ENCODE measurements around the gene DISC1.

The DISC1 gene

GRCh38 chr1:231799363-231799986 lies 172.9 kb downstream of the DISC1 start:
- Histone ChIP-seq H3K9ac (ENCODE audit: low read depth in 1 of 2, low read length in 2 of 2) (no peak overlapping the region), H3K36me3 (ENCODE audit: control insufficient read depth in 1 of 2, insufficient read depth in 2 of 2, low read length in 2 of 2) (no peaks in the 10 kb centered on the region), H3K4me3 (ENCODE audit: low read depth in 1 of 2, low read length in 2 of 2) (no peak overlapping the region), H3K4me1 (ENCODE audit: control insufficient read depth in 1 of 2, insufficient read depth in 2 of 2, low read length in 2 of 2) (no peaks in the 10 kb centered on the region), H3K27ac (ENCODE audit: low read depth, low read length) (no peak overlapping the region), H3K27me3 (ENCODE audit: control insufficient read depth in 1 of 2, insufficient read depth in 2 of 2, low read length in 2 of 2) (no peaks in the 10 kb centered on the region), H3K9me3 (ENCODE audit: control insufficient read depth in 1 of 2, low read length in 2 of 2) (no peaks in the 10 kb centered on the region)

GRCh38 chr1:231800108-231800507 lies 173.5 kb downstream of the DISC1 start:
- no peaks in the 10 kb centered on the region for H3K4me1 ChIP-seq (ENCODE audit: control insufficient read depth in 1 of 2, insufficient read depth in 2 of 2, low read length in 2 of 2)
- H3K9me3 ChIP-seq (ENCODE audit: control insufficient read depth in 1 of 2, low read length in 2 of 2) = no peaks in the 10 kb centered on the region
- no peak overlapping the region for H3K27ac ChIP-seq (ENCODE audit: low read depth, low read length)
- no peak overlapping the region for H3K9ac ChIP-seq (ENCODE audit: low read depth in 1 of 2, low read length in 2 of 2)
- no peaks in the 10 kb centered on the region for H3K36me3 ChIP-seq (ENCODE audit: control insufficient read depth in 1 of 2, insufficient read depth in 2 of 2, low read length in 2 of 2)
- H3K27me3 ChIP-seq (ENCODE audit: control insufficient read depth in 1 of 2, insufficient read depth in 2 of 2, low read length in 2 of 2) = no peaks in the 10 kb centered on the region
- no peak overlapping the region for H3K4me3 ChIP-seq (ENCODE audit: low read depth in 1 of 2, low read length in 2 of 2)

DNA sequence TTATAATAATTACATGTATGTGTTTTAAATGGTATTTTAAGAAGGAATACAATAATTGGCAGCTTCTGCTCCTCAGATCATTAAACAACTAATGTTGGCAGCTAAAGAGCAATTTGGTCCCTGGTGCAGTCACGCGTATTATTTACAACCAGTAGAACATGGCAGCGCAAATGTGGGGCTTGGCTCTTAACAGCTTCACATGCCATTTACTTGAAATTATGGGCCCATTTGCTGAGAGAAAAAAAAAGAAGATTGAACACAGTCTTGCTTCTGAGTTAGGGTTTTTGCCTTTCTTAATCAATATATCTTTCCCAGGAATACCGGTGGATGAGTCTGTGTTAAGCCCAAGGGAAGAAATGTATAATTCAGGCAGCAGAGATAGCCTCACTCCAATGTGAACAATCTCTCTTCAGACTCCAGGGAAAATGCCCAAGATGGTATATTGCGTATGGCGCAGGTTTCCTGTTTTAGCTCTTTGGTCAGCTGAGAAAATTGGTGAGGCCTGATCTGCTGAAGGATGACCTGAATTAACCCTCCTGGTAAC lies 174.5 kb downstream of the DISC1 start:
- no peaks in the 10 kb centered on the region for H3K36me3 ChIP-seq (ENCODE audit: control insufficient read depth in 1 of 2, insufficient read depth in 2 of 2, low read length in 2 of 2)
- no peaks in the 10 kb centered on the region for H3K9me3 ChIP-seq (ENCODE audit: control insufficient read depth in 1 of 2, low read length in 2 of 2)
- H3K9ac ChIP-seq (ENCODE audit: low read depth in 1 of 2, low read length in 2 of 2) = no peak overlapping the region
- no peaks in the 10 kb centered on the region for H3K4me1 ChIP-seq (ENCODE audit: control insufficient read depth in 1 of 2, insufficient read depth in 2 of 2, low read length in 2 of 2)
- H3K4me3 ChIP-seq (ENCODE audit: low read depth in 1 of 2, low read length in 2 of 2) = no peak overlapping the region
- H3K27me3 ChIP-seq (ENCODE audit: control insufficient read depth in 1 of 2, insufficient read depth in 2 of 2, low read length in 2 of 2) = no peaks in the 10 kb centered on the region
- H3K27ac ChIP-seq (ENCODE audit: low read depth, low read length) = no peak overlapping the region

DNA sequence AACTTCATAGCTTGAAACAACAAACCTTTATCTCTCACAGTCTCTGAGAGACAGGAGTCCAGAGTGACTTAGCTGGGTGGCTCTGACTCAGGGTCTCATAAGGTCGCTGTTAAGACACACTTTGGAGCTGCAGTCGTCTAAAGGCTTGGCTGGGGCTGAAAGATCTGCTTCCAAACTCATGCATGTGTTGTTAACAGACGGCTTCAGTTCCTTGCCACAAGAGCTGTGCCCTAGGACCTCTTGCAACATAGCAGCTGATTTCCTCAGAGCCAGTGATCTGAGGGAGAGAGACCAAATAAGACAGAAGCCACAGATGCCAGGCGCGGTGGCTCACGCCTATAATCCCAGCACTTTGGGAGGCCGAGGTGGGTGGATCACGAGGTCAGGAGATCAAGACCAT lies 176.8 kb downstream of the DISC1 start:
- H3K4me3 ChIP-seq (ENCODE audit: low read depth in 1 of 2, low read length in 2 of 2) = no peak overlapping the region
- H3K27ac ChIP-seq (ENCODE audit: low read depth, low read length) = no peak overlapping the region
- H3K36me3 ChIP-seq (ENCODE audit: control insufficient read depth in 1 of 2, insufficient read depth in 2 of 2, low read length in 2 of 2) = no peaks in the 10 kb centered on the region
- no peaks in the 10 kb centered on the region for H3K27me3 ChIP-seq (ENCODE audit: control insufficient read depth in 1 of 2, insufficient read depth in 2 of 2, low read length in 2 of 2)
- no peaks in the 10 kb centered on the region for H3K4me1 ChIP-seq (ENCODE audit: control insufficient read depth in 1 of 2, insufficient read depth in 2 of 2, low read length in 2 of 2)
- no peak overlapping the region for H3K9ac ChIP-seq (ENCODE audit: low read depth in 1 of 2, low read length in 2 of 2)
- H3K9me3 ChIP-seq (ENCODE audit: control insufficient read depth in 1 of 2, low read length in 2 of 2) = no peaks in the 10 kb centered on the region

DNA sequence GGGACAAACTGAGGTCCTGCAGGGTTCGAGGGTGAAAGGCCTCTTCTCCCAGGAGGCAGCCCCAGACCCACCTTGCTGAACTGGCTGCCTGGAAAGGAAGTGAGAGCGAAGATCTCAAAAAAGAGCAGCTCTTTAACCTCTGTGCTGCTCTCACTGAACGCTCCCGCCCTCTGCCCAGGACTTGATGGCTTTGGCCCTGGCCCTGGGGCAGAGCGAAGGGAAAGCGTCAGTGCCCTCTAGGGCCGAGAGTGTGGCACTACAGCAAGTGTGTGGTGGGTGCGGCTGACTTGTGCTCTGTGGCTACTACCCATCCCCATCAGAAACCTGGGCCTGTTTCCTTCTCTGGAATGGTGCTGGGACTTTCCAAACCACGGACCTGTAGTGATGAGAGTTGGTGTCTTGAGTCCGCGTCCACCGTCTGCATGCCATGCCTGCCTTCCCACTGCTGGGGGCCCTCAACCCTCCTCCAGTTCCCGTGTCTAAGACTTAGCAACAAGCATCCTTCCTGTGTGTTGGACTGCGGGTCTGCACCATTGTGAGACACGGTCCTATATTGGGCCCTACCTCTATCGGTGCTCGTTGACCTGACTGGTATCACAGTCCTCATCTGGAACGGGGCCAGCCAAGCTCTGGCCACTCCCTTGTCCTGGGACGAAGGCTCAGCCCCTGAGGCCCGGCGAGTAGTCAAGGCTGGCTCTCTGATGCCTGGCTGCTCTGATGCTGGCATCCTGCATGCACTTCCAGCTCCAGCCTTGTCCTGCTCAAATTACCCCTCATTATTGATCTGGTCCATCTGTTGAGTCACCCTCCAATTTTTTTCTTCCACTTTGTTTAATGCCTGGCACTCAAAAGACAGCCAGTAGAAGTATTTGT lies 180.3 kb downstream of the DISC1 start:
- no peaks in the 10 kb centered on the region for H3K27me3 ChIP-seq (ENCODE audit: control insufficient read depth in 1 of 2, insufficient read depth in 2 of 2, low read length in 2 of 2)
- no peak overlapping the region for H3K27ac ChIP-seq (ENCODE audit: low read depth, low read length)
- H3K4me3 ChIP-seq (ENCODE audit: low read depth in 1 of 2, low read length in 2 of 2) = no peak overlapping the region
- no peaks in the 10 kb centered on the region for H3K36me3 ChIP-seq (ENCODE audit: control insufficient read depth in 1 of 2, insufficient read depth in 2 of 2, low read length in 2 of 2)
- H3K9me3 ChIP-seq (ENCODE audit: control insufficient read depth in 1 of 2, low read length in 2 of 2) = no peaks in the 10 kb centered on the region
- no peaks in the 10 kb centered on the region for H3K4me1 ChIP-seq (ENCODE audit: control insufficient read depth in 1 of 2, insufficient read depth in 2 of 2, low read length in 2 of 2)
- H3K9ac ChIP-seq (ENCODE audit: low read depth in 1 of 2, low read length in 2 of 2) = no peak overlapping the region

DNA sequence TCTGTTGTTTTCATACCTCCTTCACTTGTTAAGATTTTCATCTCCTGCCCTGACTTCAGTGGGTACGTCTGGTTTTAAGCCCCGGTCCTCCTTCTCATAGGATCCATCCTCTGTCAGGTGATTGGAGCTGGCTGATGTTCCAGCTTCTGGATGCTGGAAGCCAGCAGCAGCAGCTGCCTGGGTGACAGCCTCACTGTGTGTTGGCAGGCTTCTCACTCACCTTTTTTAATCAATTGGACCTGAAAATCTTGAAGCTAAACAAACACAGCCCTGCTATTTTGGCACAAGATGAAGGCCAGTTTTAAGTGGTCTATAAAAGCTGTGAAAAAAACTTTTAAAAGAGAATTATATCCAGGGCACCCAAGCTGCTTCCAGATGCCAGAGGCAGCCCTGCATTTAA lies 181.0 kb downstream of the DISC1 start:
- H3K36me3 ChIP-seq (ENCODE audit: control insufficient read depth in 1 of 2, insufficient read depth in 2 of 2, low read length in 2 of 2) = no peaks in the 10 kb centered on the region
- no peaks in the 10 kb centered on the region for H3K27me3 ChIP-seq (ENCODE audit: control insufficient read depth in 1 of 2, insufficient read depth in 2 of 2, low read length in 2 of 2)
- no peak overlapping the region for H3K4me3 ChIP-seq (ENCODE audit: low read depth in 1 of 2, low read length in 2 of 2)
- H3K9me3 ChIP-seq (ENCODE audit: control insufficient read depth in 1 of 2, low read length in 2 of 2) = no peaks in the 10 kb centered on the region
- H3K27ac ChIP-seq (ENCODE audit: low read depth, low read length) = no peak overlapping the region
- H3K4me1 ChIP-seq (ENCODE audit: control insufficient read depth in 1 of 2, insufficient read depth in 2 of 2, low read length in 2 of 2) = no peaks in the 10 kb centered on the region
- H3K9ac ChIP-seq (ENCODE audit: low read depth in 1 of 2, low read length in 2 of 2) = no peak overlapping the region

DNA sequence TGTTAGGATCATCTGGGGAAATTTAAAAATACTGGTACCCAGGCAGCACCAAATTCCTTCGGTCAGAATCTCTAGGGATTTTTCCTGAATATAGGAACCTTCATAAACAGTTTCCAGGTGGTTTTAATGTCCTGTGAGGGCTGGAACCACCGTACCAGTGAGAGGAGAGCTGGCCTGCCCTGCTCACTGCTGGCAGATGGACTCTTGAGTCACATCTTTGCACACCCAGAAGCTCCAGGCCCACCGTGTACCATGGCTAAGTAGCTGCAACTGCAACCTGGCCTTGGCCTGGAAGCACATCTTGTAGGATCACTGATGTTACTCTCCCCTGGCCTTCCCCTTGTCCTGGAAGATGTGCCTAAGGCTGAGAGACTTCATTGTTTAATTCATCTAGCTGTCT lies 181.5 kb downstream of the DISC1 start:
- no peaks in the 10 kb centered on the region for H3K4me1 ChIP-seq (ENCODE audit: control insufficient read depth in 1 of 2, insufficient read depth in 2 of 2, low read length in 2 of 2)
- no peaks in the 10 kb centered on the region for H3K9me3 ChIP-seq (ENCODE audit: control insufficient read depth in 1 of 2, low read length in 2 of 2)
- no peak overlapping the region for H3K27ac ChIP-seq (ENCODE audit: low read depth, low read length)

DNA sequence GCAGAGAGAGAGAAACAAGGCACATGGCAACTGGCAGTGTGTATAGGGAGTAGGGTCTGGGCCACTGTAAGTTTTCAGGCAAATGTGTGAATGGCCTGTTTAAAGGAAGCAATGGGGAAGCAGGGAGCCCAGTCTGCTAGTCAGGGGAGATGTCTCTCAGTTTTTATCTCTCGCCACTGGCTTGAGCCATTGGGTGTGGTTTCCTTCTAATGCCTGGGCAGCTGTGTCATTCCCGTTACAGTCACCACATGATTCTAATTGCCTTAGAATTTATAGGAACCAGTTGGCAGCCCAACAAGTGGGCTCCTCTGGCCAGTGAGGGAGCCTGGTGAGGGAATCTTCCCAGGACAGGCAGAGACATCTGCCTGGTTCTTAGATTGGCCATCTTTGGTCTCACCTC lies 182.4 kb downstream of the DISC1 start:
- Histone ChIP-seq H3K27me3 (ENCODE audit: control insufficient read depth in 1 of 2, insufficient read depth in 2 of 2, low read length in 2 of 2) (no peaks in the 10 kb centered on the region), H3K4me1 (ENCODE audit: control insufficient read depth in 1 of 2, insufficient read depth in 2 of 2, low read length in 2 of 2) (no peaks in the 10 kb centered on the region), H3K4me3 (ENCODE audit: low read depth in 1 of 2, low read length in 2 of 2) (no peak overlapping the region), H3K36me3 (ENCODE audit: control insufficient read depth in 1 of 2, insufficient read depth in 2 of 2, low read length in 2 of 2) (no peaks in the 10 kb centered on the region), H3K9me3 (ENCODE audit: control insufficient read depth in 1 of 2, low read length in 2 of 2) (no peaks in the 10 kb centered on the region), H3K9ac (ENCODE audit: low read depth in 1 of 2, low read length in 2 of 2) (no peak overlapping the region), H3K27ac (ENCODE audit: low read depth, low read length) (no peak overlapping the region)

More for the DNA sequence above, 181.5 kb downstream of the DISC1 start:
- no peaks in the 10 kb centered on the region for H3K36me3 ChIP-seq (ENCODE audit: control insufficient read depth in 1 of 2, insufficient read depth in 2 of 2, low read length in 2 of 2)
- no peaks in the 10 kb centered on the region for H3K27me3 ChIP-seq (ENCODE audit: control insufficient read depth in 1 of 2, insufficient read depth in 2 of 2, low read length in 2 of 2)
- H3K4me3 ChIP-seq (ENCODE audit: low read depth in 1 of 2, low read length in 2 of 2) = no peak overlapping the region
- no peak overlapping the region for H3K9ac ChIP-seq (ENCODE audit: low read depth in 1 of 2, low read length in 2 of 2)

GRCh38 chr1:231810415-231810814 lies 183.8 kb downstream of the DISC1 start:
- Histone ChIP-seq H3K27me3 (ENCODE audit: control insufficient read depth in 1 of 2, insufficient read depth in 2 of 2, low read length in 2 of 2) (no peaks in the 10 kb centered on the region), H3K36me3 (ENCODE audit: control insufficient read depth in 1 of 2, insufficient read depth in 2 of 2, low read length in 2 of 2) (no peaks in the 10 kb centered on the region), H3K4me3 (ENCODE audit: low read depth in 1 of 2, low read length in 2 of 2) (no peak overlapping the region), H3K9ac (ENCODE audit: low read depth in 1 of 2, low read length in 2 of 2) (no peak overlapping the region), H3K27ac (ENCODE audit: low read depth, low read length) (no peak overlapping the region), H3K9me3 (ENCODE audit: control insufficient read depth in 1 of 2, low read length in 2 of 2) (no peaks in the 10 kb centered on the region), H3K4me1 (ENCODE audit: control insufficient read depth in 1 of 2, insufficient read depth in 2 of 2, low read length in 2 of 2) (no peaks in the 10 kb centered on the region)

GRCh38 chr1:231814021-231814420 lies 187.4 kb downstream of the DISC1 start:
- H3K4me3 ChIP-seq (ENCODE audit: low read depth in 1 of 2, low read length in 2 of 2) = no peak overlapping the region
- H3K4me1 ChIP-seq (ENCODE audit: control insufficient read depth in 1 of 2, insufficient read depth in 2 of 2, low read length in 2 of 2) = no peaks in the 10 kb centered on the region
- no peaks in the 10 kb centered on the region for H3K36me3 ChIP-seq (ENCODE audit: control insufficient read depth in 1 of 2, insufficient read depth in 2 of 2, low read length in 2 of 2)
- H3K9me3 ChIP-seq (ENCODE audit: control insufficient read depth in 1 of 2, low read length in 2 of 2) = no peaks in the 10 kb centered on the region
- no peak overlapping the region for H3K27ac ChIP-seq (ENCODE audit: low read depth, low read length)
- no peaks in the 10 kb centered on the region for H3K27me3 ChIP-seq (ENCODE audit: control insufficient read depth in 1 of 2, insufficient read depth in 2 of 2, low read length in 2 of 2)
- no peak overlapping the region for H3K9ac ChIP-seq (ENCODE audit: low read depth in 1 of 2, low read length in 2 of 2)
